ENCODE measurements around the gene AGL.
"Not testable (repeated sequence)": the region's sequence is repeated elsewhere in the genome, so short reads cannot be mapped to it uniquely, and the experiment has no call there.

Gene AGL

DNA sequence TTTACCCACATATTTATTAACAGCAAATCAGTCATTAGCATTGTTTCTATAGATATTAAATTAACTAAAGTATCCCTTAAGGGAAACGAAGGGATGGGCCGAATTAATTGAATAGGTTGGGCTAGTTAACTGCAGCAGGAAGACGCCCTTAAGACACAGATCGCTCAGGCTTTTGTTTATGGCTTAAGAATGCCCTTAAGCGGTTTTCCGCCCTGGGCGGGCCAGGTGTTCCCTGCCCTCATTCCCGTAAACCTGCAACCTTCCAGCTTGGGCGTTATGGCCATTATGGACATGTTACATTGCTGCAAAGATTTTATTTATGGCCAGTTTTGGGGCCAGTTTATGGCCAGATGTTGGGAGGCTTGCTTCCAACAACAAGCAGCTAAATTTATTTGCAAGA is 5.0 kb upstream of the AGL start:
- DNase-seq; in situ Hi-C loops (cut with MboI; ENCODE audit: low pct_unique_long_range_greater_than_20kb, low sequenced_read_pairs): not testable (repeated sequence)

DNA sequence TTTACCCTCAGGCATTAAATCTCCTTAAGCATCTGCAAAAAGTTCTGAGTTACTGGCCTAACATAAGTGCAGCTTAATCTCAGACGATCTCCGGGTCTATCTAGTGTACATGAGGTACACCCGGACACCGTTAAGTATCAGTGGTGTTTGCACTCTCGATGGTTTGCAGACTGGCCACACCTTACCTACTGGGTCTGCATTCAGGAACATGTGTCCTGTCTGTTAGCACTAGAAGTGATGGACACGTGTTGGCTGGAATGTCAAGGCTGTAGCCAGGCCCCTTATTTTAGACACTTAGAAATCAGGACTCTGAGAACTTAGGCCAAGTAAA is 783 bp upstream of the AGL start:
- in situ Hi-C loops (cut with MboI; ENCODE audit: low pct_unique_long_range_greater_than_20kb, low sequenced_read_pairs), result no loop called here
- no peak for DNase-seq

DNA sequence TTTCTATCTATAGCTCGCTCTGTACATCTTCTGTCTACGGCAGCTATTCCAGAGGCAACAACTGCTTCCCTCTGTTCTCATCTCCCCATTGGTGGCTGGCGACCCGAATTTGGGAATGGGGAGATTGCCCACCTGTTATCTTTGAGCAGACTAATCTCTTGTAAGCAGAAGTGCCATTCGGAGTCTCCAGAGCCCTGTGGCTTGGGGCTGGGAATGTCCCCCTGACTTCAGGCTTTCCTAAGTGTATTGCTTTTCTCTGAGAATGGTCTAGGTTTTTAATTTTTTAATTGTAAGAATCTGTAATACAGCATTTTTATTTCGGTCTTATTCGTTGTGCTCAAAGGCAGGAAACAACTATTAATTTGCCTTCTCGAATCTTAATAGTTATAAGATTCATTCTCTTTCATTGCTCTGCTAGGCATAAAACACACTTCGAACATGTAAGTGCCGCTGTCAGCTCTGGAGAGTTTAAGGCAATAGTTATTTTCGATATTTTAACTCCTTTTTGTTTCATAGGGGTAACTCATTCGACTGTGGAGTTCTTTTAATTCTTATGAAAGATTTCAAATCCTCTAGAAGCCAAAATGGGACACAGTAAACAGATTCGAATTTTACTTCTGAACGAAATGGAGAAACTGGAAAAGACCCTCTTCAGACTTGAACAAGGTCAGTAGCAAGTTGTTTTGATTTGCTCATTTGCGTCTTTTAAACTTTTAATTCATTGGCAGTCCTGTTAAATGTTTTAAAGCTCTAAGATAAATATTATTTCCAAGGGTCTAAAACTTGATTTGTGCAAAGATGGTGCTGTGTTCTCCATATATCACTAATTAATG is 514 bp downstream of the AGL start:
- no peak for DNase-seq
- in situ Hi-C loops (cut with MboI; ENCODE audit: low pct_unique_long_range_greater_than_20kb, low sequenced_read_pairs), result no loop called here

DNA sequence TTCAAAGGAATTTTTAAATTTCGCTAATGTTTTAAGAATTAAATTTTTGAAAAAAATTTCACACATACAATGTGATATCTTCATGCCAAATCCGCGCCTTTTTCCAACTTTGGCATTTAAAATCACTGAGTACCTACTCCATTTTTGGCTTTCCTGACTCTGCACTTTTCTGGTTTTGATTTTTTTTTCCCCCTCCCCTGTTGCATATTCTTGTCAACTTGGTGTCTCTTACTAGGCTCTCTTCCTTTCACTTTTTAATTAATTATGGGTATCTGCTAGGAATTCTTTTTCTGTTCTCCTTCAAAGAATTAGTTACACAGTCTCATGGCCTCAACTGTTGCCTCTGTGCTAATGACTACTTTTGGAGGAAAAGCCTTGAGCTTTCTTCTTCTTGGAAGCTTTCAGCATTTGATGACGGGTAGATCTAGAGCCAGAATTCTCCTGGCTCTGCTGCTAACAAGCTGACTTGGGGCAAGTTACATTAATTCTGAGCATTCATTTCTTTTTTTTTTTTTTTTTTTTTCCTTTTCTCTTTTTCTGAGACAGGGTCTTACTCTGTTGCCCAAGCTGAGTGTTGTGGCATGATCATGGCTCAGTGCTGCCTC is 1.8 kb downstream of the AGL start:
- DNase-seq, result no peak
- in situ Hi-C loops (cut with MboI; ENCODE audit: low pct_unique_long_range_greater_than_20kb, low sequenced_read_pairs), result no loop called here

DNA sequence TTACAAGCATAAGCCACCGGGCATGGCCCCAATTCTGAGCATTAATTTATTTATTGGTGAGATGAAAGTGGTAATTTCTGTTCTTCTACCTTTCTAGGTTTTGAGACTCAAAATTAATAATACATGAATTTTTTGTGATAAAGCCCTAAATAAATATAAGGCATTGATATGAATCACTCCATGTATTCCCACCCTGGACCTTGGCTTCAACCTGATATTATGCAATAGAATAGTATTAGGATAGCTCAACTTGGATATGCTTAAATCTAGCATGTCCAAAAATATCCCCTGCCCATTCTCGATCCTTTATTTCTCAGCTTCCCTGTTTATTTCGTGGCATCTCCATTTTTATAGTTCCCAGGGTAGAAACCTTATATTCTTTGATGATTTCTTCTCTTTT is 2.5 kb downstream of the AGL start:
- no peak for DNase-seq
- in situ Hi-C loops (cut with MboI; ENCODE audit: low pct_unique_long_range_greater_than_20kb, low sequenced_read_pairs), result no loop called here

DNA sequence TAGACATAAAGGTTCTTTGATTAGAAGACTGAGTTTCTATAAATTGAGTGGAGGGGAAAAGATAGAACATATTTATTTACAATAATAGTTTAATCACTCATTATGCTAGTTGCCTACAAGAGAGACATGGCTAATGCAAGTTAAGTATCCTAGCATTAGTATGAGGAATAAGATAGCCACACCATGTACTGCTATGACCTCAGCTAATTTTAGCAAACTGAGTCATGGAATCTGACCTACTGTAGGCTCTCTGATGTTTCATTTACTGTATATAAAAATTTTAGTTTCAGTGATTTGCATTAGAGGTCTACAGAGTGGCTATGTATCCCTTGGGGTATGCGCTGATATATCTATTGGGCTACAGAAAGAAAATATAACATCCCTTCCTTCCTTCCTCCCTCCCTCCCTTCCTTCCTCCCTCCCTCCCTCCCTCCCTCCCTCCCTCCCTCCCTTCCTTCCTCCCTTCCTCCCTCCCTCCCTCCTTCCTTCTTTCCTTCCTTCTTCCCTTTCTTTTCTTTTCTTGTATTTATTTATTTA is 5.8 kb downstream of the AGL start:
- in situ Hi-C loops (cut with MboI; ENCODE audit: low pct_unique_long_range_greater_than_20kb, low sequenced_read_pairs), result no loop called here
- no peak for DNase-seq

DNA sequence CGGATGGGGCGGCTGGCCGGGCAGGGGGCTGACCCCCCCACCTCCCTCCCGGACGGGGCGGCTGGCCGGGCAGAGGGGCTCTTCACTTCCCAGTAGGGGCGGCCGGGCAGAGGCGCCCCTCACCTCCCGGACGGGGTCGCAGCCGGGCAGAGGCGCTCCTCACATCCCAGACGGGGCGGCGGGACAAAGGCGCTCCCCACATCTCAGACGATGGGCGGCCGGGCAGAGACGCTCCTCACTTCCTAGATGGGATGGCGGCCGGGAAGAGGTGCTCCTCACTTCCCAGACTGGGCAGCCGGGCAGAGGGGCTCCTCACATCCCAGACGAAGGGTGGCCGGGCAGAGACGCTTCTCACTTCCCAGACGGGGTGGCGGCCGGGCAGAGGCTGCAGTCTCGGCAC is 6.9 kb downstream of the AGL start:
- in situ Hi-C loops (cut with MboI; ENCODE audit: low pct_unique_long_range_greater_than_20kb, low sequenced_read_pairs); DNase-seq: not testable (repeated sequence)

DNA sequence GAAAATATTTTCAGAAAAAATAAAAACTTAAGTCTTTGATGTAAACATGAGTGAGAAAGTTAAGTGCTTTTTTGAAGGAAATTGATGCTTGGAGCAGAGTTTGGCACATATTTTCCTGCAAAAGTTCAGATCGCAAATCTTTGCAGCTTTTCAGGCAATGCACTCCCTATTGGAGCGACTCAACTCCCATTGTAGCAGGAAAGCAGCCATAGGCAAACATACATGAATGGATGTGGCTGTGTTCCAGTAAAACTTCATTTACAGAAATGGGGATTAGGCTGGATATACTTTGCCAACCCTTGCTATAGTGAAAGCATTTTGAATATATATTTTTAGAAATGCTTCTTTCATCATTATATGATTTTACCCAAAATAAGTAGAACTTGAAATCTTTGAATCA is 8.1 kb downstream of the AGL start:
- in situ Hi-C loops (cut with MboI; ENCODE audit: low pct_unique_long_range_greater_than_20kb, low sequenced_read_pairs), result no loop called here
- no peak for DNase-seq

DNA sequence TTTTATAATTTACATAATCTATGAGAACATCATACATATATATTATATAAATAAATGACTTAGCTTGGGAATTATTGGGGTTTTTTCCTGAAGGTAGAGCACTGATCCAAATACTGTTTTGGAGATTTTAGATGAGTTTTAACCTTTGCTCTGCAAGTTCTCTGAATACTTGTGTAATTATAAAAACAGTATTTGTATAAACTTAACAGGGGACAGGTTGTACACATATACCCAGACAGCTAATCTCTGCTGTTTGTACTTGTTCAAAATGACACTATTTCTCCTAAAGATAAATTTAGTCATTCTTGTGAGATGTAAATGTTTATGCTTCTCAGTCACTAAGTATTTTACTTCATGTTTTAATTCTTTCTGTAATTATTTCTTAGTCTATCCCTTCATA is 8.7 kb downstream of the AGL start:
- in situ Hi-C loops (cut with MboI; ENCODE audit: low pct_unique_long_range_greater_than_20kb, low sequenced_read_pairs), result no loop called here
- no peak for DNase-seq

DNA sequence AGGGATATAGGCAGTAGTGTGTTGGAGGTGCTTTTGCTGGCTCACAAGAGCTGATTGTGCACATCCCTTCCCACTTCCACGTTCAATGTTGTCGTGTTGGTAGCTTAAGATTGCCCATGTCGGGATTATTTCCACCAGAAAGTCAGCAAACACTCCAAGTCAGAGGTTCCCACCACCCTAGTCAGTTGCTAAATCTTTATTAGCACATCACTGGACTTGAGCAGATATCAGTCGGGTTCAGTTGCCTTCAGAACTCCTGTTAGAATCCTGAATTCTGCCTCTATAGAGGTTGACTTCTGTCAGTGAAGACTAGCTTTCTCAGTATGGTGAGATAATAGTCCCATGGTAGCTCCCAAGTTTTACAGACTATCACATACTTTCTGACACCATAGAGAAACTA is 10.5 kb downstream of the AGL start:
- in situ Hi-C loops (cut with MboI; ENCODE audit: low pct_unique_long_range_greater_than_20kb, low sequenced_read_pairs), result no loop called here
- no peak for DNase-seq

DNA sequence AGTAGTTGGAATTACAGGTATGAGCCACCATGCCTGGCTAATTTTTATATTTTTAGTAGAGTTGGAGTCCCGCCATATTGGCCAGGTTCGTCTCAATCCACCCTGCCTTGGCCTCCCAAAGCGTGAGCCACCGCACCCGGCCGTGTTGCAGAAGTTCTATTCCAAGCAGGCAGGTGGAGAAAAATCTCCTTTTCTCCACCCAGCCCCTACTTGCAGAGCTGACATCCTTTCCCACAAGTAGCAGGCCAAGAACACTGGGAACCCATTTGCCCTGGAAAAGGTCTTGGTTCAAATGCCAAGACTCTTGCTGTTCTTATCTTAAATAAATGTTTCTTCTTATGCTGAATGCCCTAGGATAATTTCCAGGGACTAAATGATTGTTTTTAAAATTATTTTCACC is 17.5 kb downstream of the AGL start:
- DNase-seq, result no peak

DNA sequence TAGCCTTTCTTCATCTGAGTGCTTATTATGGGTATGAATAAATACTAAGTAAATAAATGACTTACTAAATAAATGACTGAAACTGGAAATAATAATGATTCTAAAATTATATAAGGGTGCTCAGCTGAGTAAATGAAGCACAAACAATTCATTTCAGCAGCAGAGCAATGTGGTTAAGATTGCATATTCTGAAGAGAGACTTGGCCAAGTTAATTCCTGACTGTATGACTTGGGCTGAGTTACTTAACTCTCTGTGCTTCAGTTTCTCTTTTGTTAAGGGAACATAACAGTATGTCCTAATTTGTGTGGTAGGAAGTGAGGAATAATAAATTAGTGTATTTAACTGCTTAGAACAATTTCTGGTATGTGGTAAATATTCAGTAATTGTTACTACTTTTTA is 19.1 kb downstream of the AGL start:
- DNase-seq, result no peak
- in situ Hi-C loops (cut with MboI; ENCODE audit: low pct_unique_long_range_greater_than_20kb, low sequenced_read_pairs), result no loop called here

More for the DNA sequence above, 17.5 kb downstream of the AGL start:
- in situ Hi-C loops (cut with MboI; ENCODE audit: low pct_unique_long_range_greater_than_20kb, low sequenced_read_pairs), result no loop called here

DNA sequence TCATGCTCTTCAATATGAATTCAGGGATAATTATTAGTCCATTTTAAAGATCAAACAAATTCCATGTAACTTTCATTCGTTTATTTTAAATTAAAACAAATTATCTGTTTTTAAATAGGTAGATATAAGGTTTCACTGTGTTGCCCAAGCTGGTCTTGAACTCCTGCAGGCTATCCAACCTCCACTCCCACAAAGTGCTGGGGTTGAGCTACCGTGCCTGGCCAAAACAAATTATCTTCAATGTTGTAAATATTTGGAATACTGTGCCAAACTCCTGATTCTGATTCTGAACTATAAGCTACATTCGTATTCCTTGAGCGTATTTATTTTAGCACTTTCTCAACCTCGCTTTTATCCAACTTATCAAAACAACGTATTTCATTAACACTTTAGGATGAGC is 19.6 kb downstream of the AGL start:
- DNase-seq, result no peak
- in situ Hi-C loops (cut with MboI; ENCODE audit: low pct_unique_long_range_greater_than_20kb, low sequenced_read_pairs), result no loop called here

DNA sequence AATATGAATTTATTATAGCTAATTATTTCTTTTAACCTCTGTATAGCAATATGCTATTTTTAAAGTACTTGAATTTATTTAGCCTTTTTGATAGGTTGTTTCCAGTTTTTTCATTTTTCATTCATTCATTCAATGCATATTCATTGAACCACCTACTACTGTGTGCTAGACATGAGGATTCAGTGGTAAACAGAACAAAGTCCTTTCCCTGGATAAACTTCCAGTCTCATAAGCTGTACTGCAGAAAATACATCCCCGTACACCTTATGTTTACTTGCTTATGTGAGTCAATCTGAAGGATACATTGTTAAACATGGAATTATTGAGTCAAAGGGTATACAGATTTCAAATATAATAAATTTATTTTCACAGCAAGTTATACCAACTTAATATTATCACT is 21.9 kb downstream of the AGL start:
- in situ Hi-C loops (cut with MboI; ENCODE audit: low pct_unique_long_range_greater_than_20kb, low sequenced_read_pairs), result no loop called here
- no peak for DNase-seq

DNA sequence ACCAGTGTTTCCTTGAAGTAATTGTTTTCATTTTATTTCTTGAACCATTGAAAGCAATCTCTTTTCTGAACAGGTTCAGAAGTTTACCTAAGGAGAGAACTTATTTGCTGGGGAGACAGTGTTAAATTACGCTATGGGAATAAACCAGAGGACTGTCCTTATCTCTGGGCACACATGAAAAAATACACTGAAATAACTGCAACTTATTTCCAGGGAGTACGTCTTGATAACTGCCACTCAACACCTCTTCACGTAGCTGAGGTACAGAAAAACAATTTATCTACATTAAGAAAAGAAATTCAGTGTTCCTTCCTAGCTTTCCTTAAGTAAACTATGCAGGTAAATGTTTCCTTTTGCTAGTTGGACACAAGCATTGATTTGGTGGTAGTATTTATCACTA is 27.4 kb downstream of the AGL start:
- no peak for DNase-seq
- in situ Hi-C loops (cut with MboI; ENCODE audit: low pct_unique_long_range_greater_than_20kb, low sequenced_read_pairs), result no loop called here

DNA sequence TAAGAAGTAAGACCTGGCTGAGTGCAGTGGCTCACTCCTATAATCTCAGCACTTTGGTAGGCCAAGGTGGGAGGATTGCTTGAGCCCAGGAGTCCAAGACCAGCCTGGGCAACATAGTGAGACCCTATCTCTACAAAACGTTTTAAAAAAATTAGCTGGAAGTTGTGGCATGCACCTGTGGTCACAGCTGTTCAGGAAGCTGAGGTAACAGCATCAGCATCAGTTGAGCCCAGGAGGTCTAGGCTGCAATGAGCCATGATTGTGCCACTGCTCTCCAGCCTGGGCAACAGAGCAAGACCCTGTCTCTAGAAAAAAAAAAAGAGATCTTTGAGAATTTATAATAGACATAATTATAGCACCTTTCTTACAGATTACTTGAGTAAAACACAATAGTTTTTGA is 36.0 kb downstream of the AGL start:
- DNase-seq, result no peak
- in situ Hi-C loops (cut with MboI; ENCODE audit: low pct_unique_long_range_greater_than_20kb, low sequenced_read_pairs), result no loop called here

DNA sequence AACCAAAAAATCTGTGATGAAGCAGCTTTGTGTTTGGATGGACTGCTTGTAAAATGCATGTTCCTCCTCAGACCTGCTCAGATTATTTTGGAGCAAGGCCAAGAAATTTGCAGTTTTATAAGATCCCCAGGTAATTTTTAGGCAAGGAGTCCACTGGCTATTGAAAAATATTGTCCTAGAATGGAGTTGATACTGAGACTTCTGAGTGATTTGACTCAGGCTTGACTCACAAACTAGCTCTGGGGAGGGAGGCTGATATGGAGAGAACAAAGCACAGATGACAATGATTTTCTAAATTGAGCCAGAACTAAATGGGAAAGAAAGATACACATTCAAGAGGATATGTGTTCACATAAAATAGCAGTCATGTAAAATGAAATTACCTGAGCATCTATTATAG is 36.7 kb downstream of the AGL start:
- in situ Hi-C loops (cut with MboI; ENCODE audit: low pct_unique_long_range_greater_than_20kb, low sequenced_read_pairs), result no loop called here
- no peak for DNase-seq

DNA sequence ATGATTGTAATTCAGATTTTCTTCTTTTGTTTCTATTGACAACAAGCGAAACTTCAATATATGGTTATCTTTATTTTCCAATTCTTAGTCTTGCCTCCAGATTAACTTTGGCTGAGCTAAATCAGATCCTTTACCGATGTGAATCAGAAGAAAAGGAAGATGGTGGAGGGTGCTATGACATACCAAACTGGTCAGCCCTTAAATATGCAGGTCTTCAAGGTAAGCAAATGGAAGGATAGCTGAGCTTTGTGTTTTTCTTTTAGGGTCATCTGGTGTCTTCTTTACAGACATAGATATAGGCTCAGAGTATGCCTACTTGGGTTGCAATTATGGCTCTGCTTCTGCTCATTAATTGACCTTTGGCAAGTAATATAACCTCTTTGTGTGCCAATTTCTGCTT is 37.7 kb downstream of the AGL start:
- no peak for DNase-seq
- in situ Hi-C loops (cut with MboI; ENCODE audit: low pct_unique_long_range_greater_than_20kb, low sequenced_read_pairs), result no loop called here

DNA sequence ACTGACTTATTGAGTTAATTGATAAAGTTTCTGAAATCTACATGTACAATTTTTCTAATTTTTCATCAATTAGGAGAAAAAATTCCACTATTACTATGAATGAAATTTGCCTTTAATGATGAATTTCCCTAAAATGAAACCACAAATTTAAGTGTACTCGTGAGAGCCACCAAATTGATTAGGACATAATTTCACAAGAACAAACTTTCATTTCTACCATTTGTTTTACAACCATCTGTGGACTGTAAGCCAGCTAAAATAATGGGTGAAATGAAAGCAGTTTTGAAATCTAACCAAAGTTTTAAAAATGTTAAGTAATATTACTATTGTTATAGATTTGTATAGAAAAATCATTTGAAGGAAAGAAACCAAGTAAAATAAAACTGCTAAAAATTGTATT is 41.8 kb downstream of the AGL start:
- DNase-seq, result no peak
- in situ Hi-C loops (cut with MboI; ENCODE audit: low pct_unique_long_range_greater_than_20kb, low sequenced_read_pairs), result no loop called here

DNA sequence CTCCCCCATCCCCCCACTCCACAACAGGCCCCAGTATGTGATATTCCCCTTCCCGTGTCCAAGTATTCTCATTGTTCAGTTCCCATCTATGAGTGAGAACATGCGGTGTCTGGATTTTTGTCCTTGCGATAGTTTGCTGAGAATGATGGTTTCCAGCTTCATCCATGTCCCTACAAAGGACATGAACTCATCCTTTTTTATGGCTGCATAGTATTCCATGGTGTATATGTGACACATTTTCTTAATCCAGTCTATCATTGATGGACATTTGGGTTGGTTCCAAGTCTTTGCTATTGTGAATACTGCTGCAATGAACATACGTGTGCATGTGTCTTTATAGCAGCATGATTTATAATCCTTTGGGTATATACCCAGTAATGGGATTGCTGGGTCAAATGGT is 53.1 kb downstream of the AGL start:
- in situ Hi-C loops (cut with MboI; ENCODE audit: low pct_unique_long_range_greater_than_20kb, low sequenced_read_pairs); DNase-seq: not testable (repeated sequence)

DNA sequence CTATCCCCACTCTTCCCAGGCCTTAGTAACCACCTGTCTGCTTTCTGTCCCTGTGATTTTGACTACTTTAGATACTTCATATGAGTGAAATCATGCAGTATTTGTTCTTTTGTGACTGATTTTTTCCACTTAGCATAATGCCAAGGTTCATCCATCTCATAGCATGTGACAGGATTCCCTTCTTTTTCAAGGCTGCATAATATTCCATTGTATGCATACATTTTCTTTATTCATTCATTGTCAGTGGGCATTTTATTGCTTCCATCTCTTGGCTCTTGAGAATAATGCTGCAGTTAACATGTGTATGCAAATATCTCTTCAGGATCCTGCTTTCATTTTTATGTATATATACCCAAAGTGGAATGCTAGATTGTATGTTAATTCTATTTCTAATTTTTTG is 56.4 kb downstream of the AGL start:
- DNase-seq, result no peak
- in situ Hi-C loops (cut with MboI; ENCODE audit: low pct_unique_long_range_greater_than_20kb, low sequenced_read_pairs), result no loop called here
